ENCODE data around the gene MPP2.

GRCh38 chr17:43875476-43876147 is 31.7 kb downstream of the MPP2 start:
- TF ChIP-seq CTCF (IDR thresholded peaks at IDR 0.05) (no peak), POLR2A (IDR thresholded peaks at IDR 0.05) (no peak)
